GM19023 (cell line): Measurements from ENCODE around the gene PGS1.

Experiments used
- ATAC-seq: cut with Tn5 transposase; IDR thresholded peaks from one replicate; pipeline ENCODE4 v1.9.1; 2021; ENCODE audit warnings: mild to moderate bottlenecking, moderate library complexity; ENCODE audit not compliant: unreplicated experiment

PGS1 gene

DNA sequence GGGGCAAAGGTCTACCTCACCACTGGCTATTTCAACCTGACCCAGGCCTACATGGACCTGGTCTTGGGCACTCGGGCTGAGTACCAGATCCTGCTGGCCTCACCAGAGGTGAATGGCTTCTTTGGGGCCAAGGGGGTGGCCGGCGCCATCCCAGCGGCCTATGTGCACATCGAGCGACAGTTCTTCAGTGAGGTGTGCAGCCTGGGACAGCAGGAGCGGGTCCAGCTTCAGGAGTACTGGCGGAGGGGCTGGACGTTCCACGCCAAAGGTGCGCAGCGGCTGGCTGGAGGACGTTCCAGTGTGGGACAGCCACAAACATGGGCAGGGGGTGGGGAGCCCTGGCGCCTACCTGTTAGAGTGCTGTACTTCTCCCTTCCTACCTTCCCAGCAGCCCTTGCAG is 25.4 kb downstream of the PGS1 start:
- ATAC-seq = no peak

DNA sequence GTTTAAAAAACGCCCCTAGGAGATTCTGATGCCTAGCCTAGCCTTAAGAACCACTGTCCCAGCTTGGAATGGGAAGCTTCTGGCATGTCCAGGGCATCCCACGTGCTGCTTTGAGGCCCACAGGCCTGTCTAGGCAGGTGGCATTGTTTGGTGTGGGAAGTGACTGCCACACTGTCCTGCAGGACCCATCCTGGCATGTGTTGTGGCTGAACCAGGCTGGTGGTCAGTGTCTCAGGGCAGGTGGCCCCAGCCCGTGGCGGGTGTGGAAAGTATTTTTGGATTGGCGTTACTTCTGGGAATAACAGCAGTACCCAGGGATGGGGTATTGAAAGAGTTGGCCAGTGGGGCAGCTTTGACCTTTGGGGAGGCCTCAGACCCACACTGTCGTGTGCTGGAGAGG is 27.9 kb downstream of the PGS1 start:
- no peak for ATAC-seq

DNA sequence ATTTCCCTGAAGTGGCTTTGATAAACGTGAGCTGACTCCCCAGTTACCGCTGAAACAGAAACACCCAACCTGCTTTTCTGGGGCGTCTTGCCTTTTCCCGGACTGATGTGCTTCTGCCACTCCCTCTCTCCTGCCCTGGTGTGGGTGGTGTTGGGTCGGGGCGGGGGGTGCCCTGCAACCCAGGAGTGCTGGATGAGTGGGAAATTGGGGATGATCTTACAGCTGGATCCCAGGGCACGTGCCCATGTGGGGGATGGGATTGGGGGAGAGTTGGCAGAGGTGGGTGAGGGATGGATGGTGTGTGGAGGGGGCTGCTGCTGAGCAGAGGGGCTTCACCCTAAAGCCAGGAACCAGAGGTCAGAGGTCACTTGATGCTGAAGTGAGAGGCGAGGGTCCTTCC is 28.5 kb downstream of the PGS1 start:
- no peak for ATAC-seq

GRCh38 chr17:78407387-78408000 is 29.0 kb downstream of the PGS1 start:
- no peak for ATAC-seq

DNA sequence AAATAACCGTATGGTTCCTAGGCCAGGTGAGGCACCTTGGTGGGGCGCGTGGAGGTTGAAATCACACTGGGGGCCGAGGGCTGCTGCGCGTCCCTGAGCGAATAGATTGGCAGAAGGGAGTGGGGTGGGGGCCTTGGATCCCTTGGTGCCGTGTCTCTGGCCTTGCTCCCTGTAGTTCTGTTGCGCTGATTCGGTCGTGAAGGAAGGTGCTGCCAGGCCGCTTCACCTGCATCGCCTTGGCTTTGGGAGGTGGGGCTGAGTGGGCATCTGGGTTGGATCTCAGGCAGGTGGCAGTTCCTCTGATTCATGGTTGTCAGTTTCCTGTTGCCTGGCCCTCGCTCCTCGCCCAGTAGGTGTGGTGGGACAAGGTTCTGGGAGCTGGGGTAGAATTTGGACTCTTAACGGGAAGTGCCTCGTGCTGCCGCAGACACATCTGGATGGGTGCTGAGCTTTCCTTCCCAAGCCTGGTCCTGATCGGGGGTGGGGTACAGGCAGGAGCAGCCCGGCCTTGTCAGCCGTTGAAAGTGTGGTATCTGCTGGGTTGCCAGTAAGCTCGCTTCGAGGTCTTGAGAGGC is 30.1 kb downstream of the PGS1 start:
- ATAC-seq = no peak

DNA sequence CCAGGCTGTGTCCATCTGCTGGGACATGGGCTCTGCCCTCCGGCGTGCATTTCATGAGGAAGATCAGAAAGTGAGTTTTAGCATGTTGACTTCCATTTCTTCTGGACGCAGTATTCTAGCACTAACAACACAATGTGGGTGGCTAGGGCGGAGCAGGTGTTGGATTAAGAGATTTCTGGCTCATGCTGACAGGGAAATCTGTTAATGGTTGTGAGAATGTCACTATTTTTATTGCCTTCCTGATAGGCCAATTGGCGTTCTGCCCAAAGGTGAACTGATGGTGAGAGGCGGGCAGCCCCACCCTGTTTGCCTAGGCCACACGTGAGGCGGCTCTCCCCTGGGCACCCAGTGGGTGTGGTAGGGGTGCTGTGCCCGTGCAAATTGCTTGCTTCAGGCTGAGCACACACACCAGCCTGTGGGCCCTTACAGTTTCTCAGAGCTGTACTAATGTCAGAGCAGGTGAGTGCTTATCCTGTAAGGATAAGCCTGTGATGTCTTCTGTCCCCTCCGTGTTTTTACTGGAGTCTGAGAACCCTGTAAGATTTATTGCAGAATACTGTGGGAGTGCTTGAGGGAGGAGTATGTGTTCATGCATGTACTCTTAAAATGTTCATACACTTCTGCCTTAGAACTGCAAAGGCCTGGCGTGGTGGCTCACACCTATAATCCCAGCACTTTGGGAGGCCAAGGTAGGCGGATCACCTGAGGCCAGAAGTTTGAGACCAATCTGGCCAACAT is 30.9 kb downstream of the PGS1 start:
- ATAC-seq = no peak

GRCh38 chr17:78411241-78411857 is 32.9 kb downstream of the PGS1 start:
- ATAC-seq = no peak

GRCh38 chr17:78412403-78412802 is 34.0 kb downstream of the PGS1 start:
- ATAC-seq = no peak

GRCh38 chr17:78414178-78415162 is 36.0 kb downstream of the PGS1 start:
- ATAC-seq = no peak

GRCh38 chr17:78415821-78416711 is 37.6 kb downstream of the PGS1 start:
- ATAC-seq = no peak

DNA sequence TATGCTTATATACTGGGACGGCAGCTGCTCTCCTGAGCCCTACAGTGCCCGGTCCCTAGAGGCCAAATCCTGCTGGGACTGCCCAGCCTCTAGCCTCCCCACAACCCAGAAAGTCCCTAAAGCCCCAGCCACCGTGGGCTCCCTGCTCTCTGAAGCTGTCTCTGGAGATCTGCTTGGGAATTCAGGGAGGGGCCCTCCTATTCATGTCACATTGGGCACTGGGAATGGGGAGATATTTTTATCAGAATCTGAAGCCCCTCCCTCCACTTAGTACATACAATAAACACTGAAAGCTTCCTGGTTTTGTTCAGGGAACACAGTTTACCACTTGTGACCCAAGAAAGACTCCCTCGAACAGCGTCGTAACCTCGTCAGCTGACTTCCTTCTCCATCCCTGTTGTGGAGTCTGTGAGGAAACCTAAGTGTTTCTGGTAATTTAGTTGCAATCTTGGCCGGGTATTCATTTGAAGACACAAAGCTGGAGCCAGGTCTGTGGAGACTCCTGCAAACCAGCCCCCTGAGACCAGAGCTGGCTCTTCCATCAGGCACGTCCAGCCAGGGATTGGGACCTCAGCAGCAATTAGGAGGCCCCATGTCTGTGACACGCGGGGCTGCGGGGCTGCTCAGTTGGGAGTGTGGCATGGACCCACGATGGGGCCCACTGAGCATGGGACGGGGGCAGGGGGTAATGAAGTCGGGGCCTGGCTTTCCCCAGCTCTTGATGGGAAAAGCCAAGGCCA is 38.5 kb downstream of the PGS1 start:
- ATAC-seq = no peak

DNA sequence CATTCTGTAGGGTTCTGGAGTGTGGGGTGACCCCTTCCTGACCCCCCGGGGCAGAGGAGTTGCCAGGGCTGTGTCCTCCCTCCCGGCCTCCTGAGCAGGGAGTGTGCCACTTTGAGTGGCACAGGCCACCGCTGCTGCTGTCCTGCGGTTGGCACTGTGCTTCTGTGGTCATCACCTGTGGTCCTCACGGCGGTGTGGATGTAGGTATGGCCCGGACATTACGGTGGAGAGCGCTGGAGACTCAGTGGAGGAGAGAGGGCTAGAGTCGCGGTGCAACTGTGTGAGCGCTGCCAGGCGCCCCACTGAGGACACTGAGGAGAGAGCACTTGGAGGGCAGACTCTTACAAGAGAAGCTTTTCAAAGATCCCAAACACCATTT is 39.1 kb downstream of the PGS1 start:
- ATAC-seq = no peak

DNA sequence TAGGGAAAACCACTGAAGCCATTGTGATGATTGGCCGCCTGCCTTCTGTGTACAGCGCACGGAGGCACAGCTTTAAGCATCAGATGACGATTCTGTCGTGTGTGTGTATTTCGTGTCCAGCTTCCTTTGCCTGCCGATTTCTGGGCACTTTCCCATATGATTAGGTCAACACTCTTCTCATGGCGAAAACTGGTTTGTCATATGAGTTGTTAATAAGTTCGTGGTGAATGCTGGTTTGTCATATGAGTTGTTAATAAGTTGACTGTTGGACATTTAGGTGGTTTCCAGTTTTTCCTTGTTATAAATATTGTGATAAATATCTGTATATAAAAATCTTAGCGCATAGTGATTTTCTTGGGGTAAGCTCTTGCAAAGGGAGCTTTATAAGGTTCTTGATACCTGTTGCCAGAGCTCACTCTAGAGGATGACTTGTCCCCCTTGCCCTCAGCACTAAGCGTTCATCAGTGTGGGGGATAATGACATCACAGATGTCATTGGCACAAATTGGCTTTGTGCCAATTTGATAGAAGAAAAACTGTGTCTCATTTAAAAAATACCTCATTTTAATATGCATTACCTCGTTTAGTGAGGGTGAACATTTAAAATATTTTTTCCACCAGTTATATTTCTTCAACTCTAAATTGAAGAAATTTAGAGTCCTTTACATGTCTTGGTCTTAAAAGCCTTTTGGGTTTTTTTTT is 40.0 kb downstream of the PGS1 start:
- ATAC-seq = no peak

GRCh38 chr17:78419970-78420815 is 41.7 kb downstream of the PGS1 start:
- no peak for ATAC-seq

- no peak for ATAC-seq
Observed at GRCh38 chr17:78421084-78421533, 42.7 kb downstream of the PGS1 start.

DNA sequence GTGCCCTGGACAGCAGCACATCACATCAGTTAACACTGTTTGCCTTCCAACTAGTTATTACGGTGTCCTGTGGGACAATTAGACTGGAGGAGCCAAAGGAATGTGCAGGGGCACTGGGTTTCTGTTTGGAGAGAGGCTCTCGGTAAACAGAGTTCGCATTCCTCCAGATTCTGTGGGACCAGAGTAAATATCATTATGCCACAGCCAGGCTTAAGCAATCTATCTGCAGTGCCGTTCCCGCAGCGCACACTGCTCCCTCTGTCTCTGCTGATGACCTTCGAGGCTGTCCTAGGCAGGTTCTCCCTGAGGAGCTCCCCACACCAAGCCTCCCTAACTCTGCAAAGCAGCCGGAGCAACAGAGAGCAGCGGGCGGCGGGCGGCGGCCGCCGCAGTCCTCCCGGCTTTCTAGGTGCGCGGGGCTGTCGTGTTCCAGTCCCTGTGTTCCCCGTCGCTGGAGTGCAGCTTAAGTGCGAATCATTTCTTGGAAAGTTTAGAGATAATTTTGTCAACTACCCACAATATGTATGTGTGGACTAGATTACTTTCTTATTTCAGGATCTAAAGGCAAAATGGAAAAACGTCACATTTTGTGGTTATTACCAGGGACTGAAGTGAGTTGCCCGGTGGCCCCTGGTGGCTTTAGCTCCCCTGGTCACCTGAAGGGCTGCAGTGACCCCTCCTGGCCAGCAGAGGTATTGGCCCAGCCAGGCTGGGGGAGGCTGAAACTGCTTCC is 43.3 kb downstream of the PGS1 start:
- ATAC-seq = no peak

DNA sequence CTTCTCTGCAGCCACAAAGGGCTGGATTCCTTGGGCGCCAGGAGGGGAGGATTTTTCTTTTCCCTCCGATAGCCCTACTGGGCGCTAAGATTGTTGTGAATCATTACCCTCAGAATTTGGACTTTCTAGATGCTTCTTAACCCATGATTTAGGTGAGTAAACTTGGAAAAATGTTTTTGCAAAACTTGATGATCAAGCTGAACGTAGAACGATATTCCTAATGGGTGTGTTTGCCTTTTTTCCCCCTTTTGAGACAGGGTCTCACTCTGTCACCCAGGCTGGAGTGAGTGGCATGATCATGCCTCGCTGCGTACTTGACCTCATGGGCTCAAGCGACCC is 43.8 kb downstream of the PGS1 start:
- no peak for ATAC-seq
